AG04450 (cell line): ENCODE data around the gene TMEM200A. TPM values are rescaled to one million over a fixed set of nuclear protein-coding genes. Genes with fewer than 3 reads are reported as not detected.

Experiments
- CTCF ChIA-PET: fragments of 300-600, 350-600 bp; formaldehyde crosslinking; extraction: SDS; loops from one replicate; lab custom pipeline; 2022; ENCODE audit warnings: antibody characterized with exemption, inconsistent platforms; lab: Charles Lee
- POLR2A ChIA-PET: fragments of 350-600 bp; formaldehyde crosslinking; extraction: SDS; loops from one replicate; lab custom pipeline; 2021; ENCODE audit warnings: antibody characterized with exemption, inconsistent platforms; lab: Yijun Ruan, JAX
- DNase-seq: peaks from one replicate; pipeline ENCODE4 v3.0.0-alpha.2; 2011; ENCODE audit warnings: low read depth, low spot score
- H3K27ac ChIP-seq: one replicate; pipeline ENCODE4 v1.5.1; 2012; ENCODE audit warnings: low read depth, low read length, control low read depth
- H3K27me3 ChIP-seq: one replicate; pipeline ENCODE4 v1.6.0; 2012; ENCODE audit warnings: low read length; ENCODE audit not compliant: control insufficient read depth, insufficient read depth
- H3K4me3 ChIP-seq: 2 replicates; pipeline ENCODE4 v1.5.1; 2011; ENCODE audit warnings: mild to moderate bottlenecking, low read depth, low read length, control low read depth
- H3K9me3 ChIP-seq: 2 replicates; pipeline ENCODE4 v1.5.1; 2012; ENCODE audit warnings: low read length; ENCODE audit not compliant: control insufficient read depth, insufficient read depth
- polyA plus RNA-seq: library from polyadenylated mRNA; depleted of rRNA; stranded (reverse); fragments of >200 nt; gene quantifications from 2 replicates; pipeline ENCODE4 v1.2.3, GENCODE V29; 2011
- TF ChIP-seq, protein P1 (sequence below): IDR thresholded peaks from 2 replicates; pipeline ENCODE4 v1.5.1; 2011; ENCODE audit warnings: low read depth, low read length, control low read depth, inconsistent platforms

Gene TMEM200A
- polyA plus RNA-seq, 1 experiment, result 34.5 TPM

DNA sequence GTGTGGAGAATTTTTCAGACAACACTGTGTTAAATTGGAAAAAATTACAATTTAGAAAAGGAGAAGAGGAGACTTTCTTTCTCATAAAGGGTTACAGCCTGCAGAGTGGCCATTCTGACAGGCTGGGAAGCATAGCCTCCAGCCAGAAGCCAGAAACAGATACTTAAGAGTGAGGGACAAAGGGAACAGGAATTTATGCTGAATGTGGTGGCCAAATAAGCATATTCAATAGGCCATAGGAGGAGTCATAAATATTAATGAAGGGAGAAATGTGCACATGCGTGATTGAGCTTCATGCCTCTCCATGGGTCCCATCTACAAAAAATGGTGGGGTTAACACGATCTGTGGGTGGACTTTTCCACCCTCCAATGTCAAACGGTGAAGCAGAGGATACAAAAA is 13.4 kb downstream of the TMEM200A start:
- TF ChIP-seq, protein P1, sequence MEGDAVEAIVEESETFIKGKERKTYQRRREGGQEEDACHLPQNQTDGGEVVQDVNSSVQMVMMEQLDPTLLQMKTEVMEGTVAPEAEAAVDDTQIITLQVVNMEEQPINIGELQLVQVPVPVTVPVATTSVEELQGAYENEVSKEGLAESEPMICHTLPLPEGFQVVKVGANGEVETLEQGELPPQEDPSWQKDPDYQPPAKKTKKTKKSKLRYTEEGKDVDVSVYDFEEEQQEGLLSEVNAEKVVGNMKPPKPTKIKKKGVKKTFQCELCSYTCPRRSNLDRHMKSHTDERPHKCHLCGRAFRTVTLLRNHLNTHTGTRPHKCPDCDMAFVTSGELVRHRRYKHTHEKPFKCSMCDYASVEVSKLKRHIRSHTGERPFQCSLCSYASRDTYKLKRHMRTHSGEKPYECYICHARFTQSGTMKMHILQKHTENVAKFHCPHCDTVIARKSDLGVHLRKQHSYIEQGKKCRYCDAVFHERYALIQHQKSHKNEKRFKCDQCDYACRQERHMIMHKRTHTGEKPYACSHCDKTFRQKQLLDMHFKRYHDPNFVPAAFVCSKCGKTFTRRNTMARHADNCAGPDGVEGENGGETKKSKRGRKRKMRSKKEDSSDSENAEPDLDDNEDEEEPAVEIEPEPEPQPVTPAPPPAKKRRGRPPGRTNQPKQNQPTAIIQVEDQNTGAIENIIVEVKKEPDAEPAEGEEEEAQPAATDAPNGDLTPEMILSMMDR, result no peak
- H3K9me3 ChIP-seq, result no peaks in the 10 kb centered on the region
- H3K27ac ChIP-seq, result no peak overlapping the region
- H3K27me3 ChIP-seq, result no peaks in the 10 kb centered on the region
- ChIA-PET POLR2A (interaction anchor here (0.6 kb wide), 1 partner anchor 351 kb away, joined by 5 read pairs; no protein-coding TSS in a partner anchor), CTCF (no interaction called here)
- no peak overlapping the region for H3K4me3 ChIP-seq
- no peak for DNase-seq

- H3K9me3 ChIP-seq, result no peaks in the 10 kb centered on the region
- ChIA-PET POLR2A (no interaction called here), CTCF (interaction anchor here (1.4 kb wide), 1 partner anchor 8 kb away, joined by 3 read pairs; no protein-coding TSS in a partner anchor)
- no peaks in the 10 kb centered on the region for H3K27me3 ChIP-seq
- H3K4me3 ChIP-seq, result no peak overlapping the region
- DNase-seq, result no peak
- no peak overlapping the region for H3K27ac ChIP-seq
- TF ChIP-seq, protein P1, result no peak
Measured at GRCh38 chr6:130381012-130381411, 15.2 kb downstream of the TMEM200A start.

- CTCF ChIA-PET, result interaction anchor here (0.8 to 1.4 kb wide), 2 partner anchors 9 to 10 kb away, joined by 3 read pairs; no protein-coding TSS in a partner anchor
- POLR2A ChIA-PET, result no interaction called here
- DNase-seq, result no peak
- Histone ChIP-seq H3K4me3 (no peak overlapping the region), H3K9me3 (no peaks in the 10 kb centered on the region), H3K27me3 (no peaks in the 10 kb centered on the region), H3K27ac (no peak overlapping the region)
- TF ChIP-seq, protein P1, result no peak
Measured at GRCh38 chr6:130381459-130382380, 15.9 kb downstream of the TMEM200A start.

DNA sequence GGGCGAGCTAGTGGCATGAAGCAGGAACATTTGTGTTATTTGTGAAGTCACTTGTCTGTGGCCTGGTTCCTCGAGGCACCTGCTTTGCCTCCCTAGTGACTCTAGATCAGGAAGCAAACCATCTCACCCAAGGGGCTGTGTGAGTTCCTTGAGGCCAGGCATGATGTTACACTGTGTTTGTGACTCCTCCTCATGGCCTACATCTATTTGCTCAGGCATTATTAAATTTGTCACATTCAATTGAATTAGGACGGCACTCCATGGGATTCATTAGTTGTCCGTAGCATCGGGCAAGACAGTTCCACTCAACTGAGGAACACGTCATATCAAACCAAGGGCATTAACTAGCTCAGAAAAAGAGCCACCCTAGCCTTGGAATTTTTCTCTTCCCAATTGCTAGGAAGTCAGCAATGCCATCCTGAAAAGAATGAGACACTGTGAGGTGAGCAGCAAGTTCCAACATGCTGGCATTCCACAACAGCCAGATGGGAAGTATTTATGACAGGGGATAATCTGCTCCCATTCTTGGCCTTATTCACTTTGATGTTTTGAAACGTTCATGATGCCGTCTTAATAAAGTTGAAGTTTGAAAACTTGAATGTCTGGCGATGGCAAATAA is 17.2 kb downstream of the TMEM200A start:
- TF ChIP-seq, protein P1, result no peak
- Histone ChIP-seq H3K9me3 (no peaks in the 10 kb centered on the region), H3K27me3 (no peaks in the 10 kb centered on the region), H3K27ac (no peak overlapping the region), H3K4me3 (no peak overlapping the region)
- no peak for DNase-seq
- POLR2A ChIA-PET, result no interaction called here
- CTCF ChIA-PET, result interaction anchor here (0.7 to 0.8 kb wide), 2 partner anchors 9 to 345 kb away, joined by 3 read pairs; no protein-coding TSS in a partner anchor
